Measurements from ENCODE around the gene SLC8A2. TPM values are rescaled to one million over a fixed set of nuclear protein-coding genes. Genes with fewer than 3 reads are reported as not detected.

The SLC8A2 gene
- total RNA-seq, 2 experiments from 2014 or later = 0.18 to 0.43 TPM

DNA sequence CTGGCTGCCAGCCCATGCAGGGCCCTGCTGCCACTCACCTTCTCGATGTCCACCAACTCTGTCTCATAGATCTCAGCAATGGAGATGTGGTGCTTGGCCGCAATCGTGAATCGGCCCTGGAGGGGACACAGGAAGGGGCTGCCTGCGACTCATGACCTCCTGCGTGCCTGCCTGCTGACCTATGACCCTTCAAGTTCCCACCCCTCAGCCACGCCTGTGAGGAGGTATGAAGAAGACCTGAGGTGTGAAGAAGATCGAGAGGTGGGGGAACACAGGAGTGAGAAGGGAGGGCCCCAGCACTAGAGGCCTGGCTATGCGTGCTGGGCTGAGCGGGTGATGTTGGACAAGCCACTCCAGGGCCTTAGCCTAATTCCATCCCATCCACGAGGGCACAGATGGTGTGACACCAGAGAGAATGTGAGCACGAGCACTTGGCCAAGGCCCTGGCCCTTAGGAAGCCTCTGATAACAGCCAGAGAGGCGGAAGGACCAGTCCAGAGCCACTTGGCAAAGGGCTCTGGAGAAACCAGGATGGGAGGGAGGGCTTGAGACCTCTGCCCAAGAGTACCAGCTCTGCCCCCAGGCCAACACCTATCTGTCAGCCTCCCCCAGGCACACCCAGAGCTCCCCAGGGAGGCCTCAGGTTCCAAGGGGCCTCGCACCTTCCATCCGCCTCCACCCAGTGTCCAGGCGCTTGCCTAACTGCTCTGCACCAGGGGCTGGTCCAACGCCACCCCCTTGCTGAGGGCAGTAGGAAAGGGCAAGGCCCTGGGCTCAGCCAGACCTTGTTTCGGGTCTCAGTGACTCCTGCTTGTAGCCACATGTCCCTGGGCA is 21.9 kb upstream of the SLC8A2 start:
- DNase-seq (no peak), ATAC-seq (no peak)
- CTCF ChIA-PET = interaction anchor here (1.3 kb wide), 1 partner anchor 22 kb away, joined by 4 read pairs; the partner anchor contains the start of gene NAPA
- Mint-ChIP-seq H3K4me3 (no peak overlapping the region), H3K27me3 (no peaks in the 10 kb centered on the region), H3K9me3 (no peaks in the 10 kb centered on the region), H3K4me1 (ENCODE audit: low read depth) (peaks cover 3% of the 10 kb centered on the region), H3K36me3 (ENCODE audit: low read depth) (no peaks in the 10 kb centered on the region), H3K27ac (no peak overlapping the region)
- intact Hi-C loops (cut with micrococcal nuclease) = no loop called here
- POLR2A ChIA-PET = no interaction called here
- TF ChIP-seq, protein P1, sequence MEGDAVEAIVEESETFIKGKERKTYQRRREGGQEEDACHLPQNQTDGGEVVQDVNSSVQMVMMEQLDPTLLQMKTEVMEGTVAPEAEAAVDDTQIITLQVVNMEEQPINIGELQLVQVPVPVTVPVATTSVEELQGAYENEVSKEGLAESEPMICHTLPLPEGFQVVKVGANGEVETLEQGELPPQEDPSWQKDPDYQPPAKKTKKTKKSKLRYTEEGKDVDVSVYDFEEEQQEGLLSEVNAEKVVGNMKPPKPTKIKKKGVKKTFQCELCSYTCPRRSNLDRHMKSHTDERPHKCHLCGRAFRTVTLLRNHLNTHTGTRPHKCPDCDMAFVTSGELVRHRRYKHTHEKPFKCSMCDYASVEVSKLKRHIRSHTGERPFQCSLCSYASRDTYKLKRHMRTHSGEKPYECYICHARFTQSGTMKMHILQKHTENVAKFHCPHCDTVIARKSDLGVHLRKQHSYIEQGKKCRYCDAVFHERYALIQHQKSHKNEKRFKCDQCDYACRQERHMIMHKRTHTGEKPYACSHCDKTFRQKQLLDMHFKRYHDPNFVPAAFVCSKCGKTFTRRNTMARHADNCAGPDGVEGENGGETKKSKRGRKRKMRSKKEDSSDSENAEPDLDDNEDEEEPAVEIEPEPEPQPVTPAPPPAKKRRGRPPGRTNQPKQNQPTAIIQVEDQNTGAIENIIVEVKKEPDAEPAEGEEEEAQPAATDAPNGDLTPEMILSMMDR (IDR thresholded peaks at IDR 0.05) = no peak

DNA sequence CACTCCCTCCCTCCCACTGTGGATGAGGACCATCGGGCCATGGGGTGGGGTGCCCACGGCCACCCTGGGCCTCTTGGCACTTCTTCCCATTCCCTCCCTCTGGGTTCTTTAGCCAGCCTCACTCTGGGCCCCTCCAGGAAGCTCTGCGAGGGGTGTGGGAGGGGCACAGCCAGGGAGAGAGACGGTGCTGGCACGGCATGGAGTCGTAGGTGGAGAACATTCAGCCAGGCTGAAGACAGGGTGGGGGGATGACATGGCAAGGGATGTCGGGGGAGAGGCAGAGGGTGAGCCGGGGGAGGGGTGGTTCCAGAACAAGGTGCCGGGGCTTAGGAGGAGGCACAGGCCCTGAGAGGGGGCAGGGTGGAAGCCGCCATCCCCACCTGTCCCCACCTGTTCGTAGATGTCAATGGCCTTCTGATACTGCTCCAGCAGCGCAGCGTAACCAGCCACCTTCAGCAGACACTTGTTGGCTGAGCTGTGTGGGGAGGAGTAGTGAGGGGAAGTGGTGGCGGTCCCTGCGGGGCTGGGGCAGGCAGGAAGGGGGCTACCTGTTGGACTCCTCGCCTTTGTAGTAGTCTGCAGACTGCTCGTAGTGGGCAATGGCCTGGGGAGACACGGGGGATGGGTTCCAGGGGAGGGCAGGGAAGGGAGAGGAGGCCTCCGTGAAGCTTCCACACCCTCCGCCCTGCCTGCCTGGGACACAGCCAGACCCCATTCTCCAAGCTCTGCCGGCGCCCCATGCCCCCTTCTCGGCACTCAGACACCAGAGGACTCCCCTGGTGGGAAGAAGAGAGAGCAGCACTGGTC is 21.1 kb upstream of the SLC8A2 start:
- intact Hi-C loops (cut with micrococcal nuclease) = no loop called here
- Mint-ChIP-seq H3K9me3 (no peaks in the 10 kb centered on the region), H3K4me3 (no peak overlapping the region), H3K27me3 (no peaks in the 10 kb centered on the region), H3K4me1 (ENCODE audit: low read depth) (peaks cover 8% of the 10 kb centered on the region), H3K36me3 (ENCODE audit: low read depth) (no peaks in the 10 kb centered on the region), H3K27ac (peak overlapping the region; percentile 20)
- ChIA-PET POLR2A (interaction anchor here (0.5 to 1.1 kb wide), 2 partner anchors 131 to 185 kb away, joined by 3 to 8 read pairs; no protein-coding TSS in a partner anchor), CTCF (no interaction called here)
- TF ChIP-seq, protein P1 (IDR thresholded peaks at IDR 0.05) = no peak
- DNase-seq (no peak), ATAC-seq (no peak)

- intact Hi-C loops (cut with micrococcal nuclease) = no loop called here
- ChIA-PET POLR2A (interaction anchor here (0.5 to 1.1 kb wide), 2 partner anchors 131 to 185 kb away, joined by 3 to 8 read pairs; no protein-coding TSS in a partner anchor), CTCF (no interaction called here)
- TF ChIP-seq, protein P1 (IDR thresholded peaks at IDR 0.05) = no peak
- H3K9me3 Mint-ChIP-seq = no peaks in the 10 kb centered on the region
- H3K36me3 Mint-ChIP-seq (ENCODE audit: low read depth) = peaks cover under 1% of the 10 kb centered on the region
- H3K27ac Mint-ChIP-seq = no peak overlapping the region
- DNase-seq = no peak
- no peak for ATAC-seq
- no peak overlapping the region for H3K4me3 Mint-ChIP-seq
- no peaks in the 10 kb centered on the region for H3K27me3 Mint-ChIP-seq
- peaks cover 15% of the 10 kb centered on the region for H3K4me1 Mint-ChIP-seq (ENCODE audit: low read depth)
These were observed 20.4 kb upstream of the SLC8A2 start for GRCh38 chr19:47492137-47492533.

DNA sequence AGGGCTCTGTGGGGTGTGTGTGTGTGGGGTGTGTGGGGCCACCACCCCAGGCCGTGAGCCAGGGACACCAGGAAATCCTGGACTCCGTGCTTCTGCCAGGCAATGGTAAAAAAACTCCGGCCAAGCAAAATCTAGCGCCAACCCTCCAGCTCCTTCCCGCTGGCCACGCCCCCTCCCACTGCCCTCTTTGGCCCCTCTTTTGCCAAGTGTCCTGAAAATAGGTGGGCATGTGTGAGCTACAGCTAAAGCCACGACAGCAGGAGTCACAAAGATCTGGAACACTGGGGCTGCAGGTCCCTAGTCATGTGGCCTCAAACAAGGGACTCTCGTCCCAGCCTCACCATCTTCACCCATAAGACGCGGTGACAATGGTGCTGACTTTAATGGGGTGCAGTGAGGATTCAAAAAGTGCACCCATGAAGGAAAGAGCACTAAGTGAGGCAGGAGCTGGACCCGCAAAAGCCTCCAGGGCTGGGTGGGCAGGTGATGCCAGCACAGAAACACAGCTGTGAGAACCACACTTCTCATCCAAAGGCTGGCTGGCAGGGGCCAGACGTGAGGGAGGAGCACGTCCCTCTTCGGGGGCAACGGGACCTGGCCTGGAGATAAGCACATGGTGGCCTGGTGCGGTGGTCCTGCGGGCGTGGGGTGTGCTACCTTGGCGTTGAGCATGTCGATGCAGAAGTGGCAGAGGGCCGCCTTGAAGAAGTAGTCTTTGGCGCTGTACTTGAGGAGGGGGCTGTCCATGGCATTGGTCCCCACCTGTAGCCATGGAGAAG is 19.9 kb upstream of the SLC8A2 start:
- Mint-ChIP-seq H3K27me3 (no peaks in the 10 kb centered on the region), H3K4me3 (no peak overlapping the region), H3K4me1 (ENCODE audit: low read depth) (peaks cover 20% of the 10 kb centered on the region), H3K9me3 (no peaks in the 10 kb centered on the region), H3K27ac (no peak overlapping the region), H3K36me3 (ENCODE audit: low read depth) (peaks cover 2% of the 10 kb centered on the region)
- ChIA-PET POLR2A (interaction anchor here (1.0 to 1.1 kb wide), 2 partner anchors 21 to 186 kb away, joined by 4 to 8 read pairs; no protein-coding TSS in a partner anchor), CTCF (interaction anchor here (1.0 kb wide), 1 partner anchor 24 kb away, joined by 3 read pairs; the partner anchor contains the start of gene NAPA)
- intact Hi-C loops (cut with micrococcal nuclease) = no loop called here
- no peak for ATAC-seq
- TF ChIP-seq, protein P1 (IDR thresholded peaks at IDR 0.05) = no peak
- no peak for DNase-seq

Measured in activated CD8-positive, alpha-beta T cell treated with anti-CD3 and anti-CD28 coated beads for 36 hours (primary cell).